ENCODE results near the gene SDR9C7.

DNA sequence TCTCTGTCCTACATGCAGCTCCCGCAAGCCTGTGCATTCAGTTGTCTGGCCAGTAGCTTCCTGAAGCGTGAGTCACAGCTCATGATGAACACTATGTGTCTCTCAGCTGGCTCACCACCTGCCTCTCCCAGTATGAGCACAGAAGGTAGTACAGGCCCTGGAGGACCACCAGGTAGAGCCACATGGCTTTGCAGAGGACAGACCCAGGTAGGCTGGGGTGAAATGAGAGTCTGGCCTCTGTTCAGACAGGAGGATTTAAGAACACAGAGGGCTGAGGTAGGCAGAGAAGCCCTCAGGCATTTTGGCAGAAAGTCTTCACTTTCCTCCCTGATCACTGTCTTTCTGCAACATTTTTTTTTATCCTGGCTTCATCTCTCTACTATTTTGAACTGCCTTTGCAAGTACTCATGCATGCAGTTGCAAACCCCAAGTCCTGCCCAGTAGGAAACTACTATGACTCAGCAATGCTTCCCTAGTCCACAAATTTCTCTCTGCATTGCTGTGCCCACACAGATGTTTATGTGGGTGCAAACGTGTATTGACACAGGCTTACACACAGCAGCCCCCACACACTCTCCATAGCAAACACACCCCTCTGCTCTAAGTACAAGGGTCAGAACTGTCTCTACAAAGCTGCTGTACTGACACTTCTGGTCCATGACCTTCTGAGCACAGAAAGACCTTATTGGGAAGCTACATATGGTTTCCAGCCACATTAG is 7.2 kb upstream of the SDR9C7 start:
- TF ChIP-seq POLR2AphosphoS5 (IDR thresholded peaks at IDR 0.05; ENCODE audit: low read depth, low read length) (no peak), GABPA (IDR thresholded peaks at IDR 0.05; ENCODE audit: borderline replicate concordance, insufficient read depth, low read length) (no peak), SP1 (IDR thresholded peaks at IDR 0.05; ENCODE audit: low read depth, low read length) (no peak), YY1 (IDR thresholded peaks at IDR 0.05; ENCODE audit: low read depth, low read length) (no peak), TCF12 (IDR thresholded peaks at IDR 0.05; ENCODE audit: low read depth, low read length) (no peak), CHD2 (IDR thresholded peaks at IDR 0.05; ENCODE audit: low read length) (no peak), POLR2A (IDR thresholded peaks at IDR 0.05; ENCODE audit: control extremely low read depth in 1 of 2, low read depth in 2 of 2, low read length in 2 of 2) (no peak), KDM5A (IDR thresholded peaks at IDR 0.05; ENCODE audit: low read length) (no peak), SAP30 (IDR thresholded peaks at IDR 0.05; ENCODE audit: insufficient read depth, insufficient replicate concordance, low read length) (no peak), BACH1 (IDR thresholded peaks at IDR 0.05; ENCODE audit: low read length) (no peak), PHF8 (conservative IDR thresholded peaks at IDR 0.05; ENCODE audit: low read depth, low read length) (no peak)
- TF ChIP-seq, protein P1, sequence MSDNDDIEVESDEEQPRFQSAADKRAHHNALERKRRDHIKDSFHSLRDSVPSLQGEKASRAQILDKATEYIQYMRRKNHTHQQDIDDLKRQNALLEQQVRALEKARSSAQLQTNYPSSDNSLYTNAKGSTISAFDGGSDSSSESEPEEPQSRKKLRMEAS (IDR thresholded peaks at IDR 0.05) = no peak
- TF ChIP-seq, protein P2, sequence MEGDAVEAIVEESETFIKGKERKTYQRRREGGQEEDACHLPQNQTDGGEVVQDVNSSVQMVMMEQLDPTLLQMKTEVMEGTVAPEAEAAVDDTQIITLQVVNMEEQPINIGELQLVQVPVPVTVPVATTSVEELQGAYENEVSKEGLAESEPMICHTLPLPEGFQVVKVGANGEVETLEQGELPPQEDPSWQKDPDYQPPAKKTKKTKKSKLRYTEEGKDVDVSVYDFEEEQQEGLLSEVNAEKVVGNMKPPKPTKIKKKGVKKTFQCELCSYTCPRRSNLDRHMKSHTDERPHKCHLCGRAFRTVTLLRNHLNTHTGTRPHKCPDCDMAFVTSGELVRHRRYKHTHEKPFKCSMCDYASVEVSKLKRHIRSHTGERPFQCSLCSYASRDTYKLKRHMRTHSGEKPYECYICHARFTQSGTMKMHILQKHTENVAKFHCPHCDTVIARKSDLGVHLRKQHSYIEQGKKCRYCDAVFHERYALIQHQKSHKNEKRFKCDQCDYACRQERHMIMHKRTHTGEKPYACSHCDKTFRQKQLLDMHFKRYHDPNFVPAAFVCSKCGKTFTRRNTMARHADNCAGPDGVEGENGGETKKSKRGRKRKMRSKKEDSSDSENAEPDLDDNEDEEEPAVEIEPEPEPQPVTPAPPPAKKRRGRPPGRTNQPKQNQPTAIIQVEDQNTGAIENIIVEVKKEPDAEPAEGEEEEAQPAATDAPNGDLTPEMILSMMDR (IDR thresholded peaks at IDR 0.05; ENCODE audit: control extremely low read depth in 1 of 3, insufficient read depth in 1 of 3, low read depth in 1 of 3, low read length in 3 of 3) = no peak
- TF ChIP-seq, protein P3, sequence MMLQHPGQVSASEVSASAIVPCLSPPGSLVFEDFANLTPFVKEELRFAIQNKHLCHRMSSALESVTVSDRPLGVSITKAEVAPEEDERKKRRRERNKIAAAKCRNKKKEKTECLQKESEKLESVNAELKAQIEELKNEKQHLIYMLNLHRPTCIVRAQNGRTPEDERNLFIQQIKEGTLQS (IDR thresholded peaks at IDR 0.05; ENCODE audit: insufficient read depth, low read depth, low read length) = no peak

Measured in H1 (cell line).